GM12891 (cell line): ENCODE measurements around the gene NEUROD6.

Source experiments
- POLR2A ChIP-seq: IDR thresholded peaks from 2 replicates; pipeline ENCODE4 v1.6.1; 2011; ENCODE audit warnings: low read depth, low read length, control low read depth
- TAF1 ChIP-seq: IDR thresholded peaks from 2 replicates; pipeline ENCODE4 v1.6.1; 2011; ENCODE audit warnings: low read depth, low read length, control low read depth

DNA sequence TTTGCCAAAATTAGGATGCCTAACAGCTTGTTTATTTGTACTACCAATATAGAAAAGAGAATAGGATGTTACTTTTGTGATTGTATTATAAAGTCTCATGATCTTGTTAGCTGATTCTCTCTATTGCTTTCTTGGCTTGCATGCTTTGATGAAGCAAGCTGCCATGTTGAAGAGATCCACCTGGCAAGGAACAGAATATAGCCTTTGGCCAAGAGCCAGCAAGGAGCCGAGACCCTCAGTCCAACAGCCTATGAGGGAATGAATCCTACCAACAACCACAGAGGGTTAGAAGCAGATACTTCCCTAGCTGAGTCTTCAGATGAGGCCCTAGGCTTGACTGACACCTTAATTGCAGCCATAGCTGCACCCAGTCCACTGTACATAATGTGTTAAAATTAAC is 41.2 kb downstream of the NEUROD6 start:
- no peak for TF ChIP-seq TAF1
- TF ChIP-seq POLR2A, result no peak
